B cell (primary cell): ENCODE measurements around the gene MTUS2. TPM values are rescaled to one million over a fixed set of nuclear protein-coding genes. Genes with fewer than 3 reads are reported as not detected.

Experiments
- ATAC-seq: fragments of 200-7000 bp; cut with Tn5 transposase; one replicate; pipeline ENCODE4 v1.10.0; 2021; ENCODE audit warnings: low read depth, mild to moderate bottlenecking, moderate number of reproducible peaks, moderate library complexity
- CTCF ChIA-PET: fragments of 350-600 bp; sonication (Branson Sonifier 250); formaldehyde crosslinking; loops from one replicate; lab custom pipeline; 2021; ENCODE audit warnings: antibody characterized with exemption, inconsistent platforms; lab: Charles Lee
- POLR2A ChIA-PET: fragments of 350-600 bp; sonication (Branson Sonifier 250); formaldehyde crosslinking; loops from one replicate; lab custom pipeline; 2021; ENCODE audit warnings: antibody characterized with exemption; lab: Charles Lee
- DNase-seq: peaks from one replicate; pipeline ENCODE4 v3.0.0; 2013
- H2AFZ ChIP-seq: 2 replicates; pipeline ENCODE4 v1.6.1; 2012; ENCODE audit warnings: mild to moderate bottlenecking, low read depth, low read length; ENCODE audit not compliant: insufficient read depth, poor library complexity, severe bottlenecking
- H3K27ac ChIP-seq, 2 donors: 1 replicate in 1 of 2; 2 replicates in 1 of 2; pipeline ENCODE4 v1.5.1; 2012 to 2013; ENCODE audit warnings: low read length in 2 of 2, mild to moderate bottlenecking in 2 of 2, moderate library complexity in 1 of 2
- H3K27me3 ChIP-seq, 4 experiments: fragments of 200-600 bp in 1 of 4; sonication (generic) in 1 of 4; replicated peaks in 1 of 4; 1 replicate in 2 of 4; 2 replicates in 2 of 4; pipeline versions ENCODE4 v1.6.1 to v1.7.0; 2013 to 2016; ENCODE audit warnings: low read length in 3 of 4, mild to moderate bottlenecking in 2 of 4, mixed read lengths in 1 of 4, moderate library complexity in 1 of 4; ENCODE audit not compliant: insufficient read depth in 4 of 4, control insufficient read depth in 3 of 4; ENCODE audit errors: control extremely low read depth in 1 of 4
- H3K36me3 ChIP-seq, 2 experiments: replicated peaks in 1 of 2; 1 replicate in 1 of 2; 2 replicates in 1 of 2; pipeline versions ENCODE4 v1.6.1 to v1.7.1; 2013; ENCODE audit warnings: low read length in 1 of 2; ENCODE audit not compliant: insufficient read depth in 2 of 2, control insufficient read depth in 1 of 2; ENCODE audit errors: control extremely low read depth in 1 of 2, extremely low read depth in 1 of 2
- H3K4me1 ChIP-seq, 2 donors: fragments of 200-600 bp in 1 of 2; sonication (generic) in 1 of 2; 1 replicate in 1 of 2; 2 replicates in 1 of 2; pipeline versions ENCODE4 v1.5.1 to v1.6.1; 2013 to 2017; ENCODE audit warnings: low read length in 2 of 2; ENCODE audit not compliant: control insufficient read depth in 2 of 2, insufficient read depth in 2 of 2
- H3K4me2 ChIP-seq: replicated peaks from 2 replicates; pipeline ENCODE3; 2012; ENCODE audit warnings: mild to moderate bottlenecking, low read depth, low read length; ENCODE audit not compliant: poor library complexity, severe bottlenecking
- H3K4me3 ChIP-seq, 5 experiments: fragments of 200-600 bp in 1 of 5; sonication (generic) in 1 of 5; 1 replicate in 3 of 5; 2 replicates in 2 of 5; pipeline versions ENCODE4 v1.5.1 to v1.7.0; 2011 to 2016; ENCODE audit warnings: low read length in 4 of 5, mild to moderate bottlenecking in 4 of 5, low read depth in 2 of 5, control low read depth in 1 of 5, moderate library complexity in 1 of 5; ENCODE audit not compliant: insufficient read depth in 1 of 5; ENCODE audit errors: control extremely low read depth in 1 of 5, extremely low read depth in 1 of 5
- H3K79me2 ChIP-seq: fragments of 200-600 bp; sonication (generic); one replicate; pipeline ENCODE4 v1.6.0; 2016; ENCODE audit warnings: low read length; ENCODE audit not compliant: control insufficient read depth, insufficient read depth
- H3K9ac ChIP-seq: fragments of 200-600 bp; sonication (generic); 2 replicates; pipeline ENCODE4 v1.6.1; 2017; ENCODE audit warnings: mild to moderate bottlenecking, low read length, moderate library complexity
- H3K9me3 ChIP-seq, 3 donors: one replicate each; pipeline versions ENCODE4 v1.6.1 to v1.7.1; 2013; ENCODE audit warnings: low read length in 2 of 3; ENCODE audit not compliant: control insufficient read depth in 2 of 3, insufficient read depth in 1 of 3; ENCODE audit errors: control extremely low read depth in 1 of 3
- H4K20me1 ChIP-seq: 2 replicates; pipeline ENCODE4 v1.6.0; 2012; ENCODE audit warnings: mild to moderate bottlenecking, low read length; ENCODE audit not compliant: insufficient read depth, control insufficient read depth, poor library complexity, severe bottlenecking
- H3K27ac Mint-ChIP-seq: one replicate; pipeline ENCODE4 v1.8.0; 2021; ENCODE audit warnings: mixed read lengths
- H3K27me3 Mint-ChIP-seq: one replicate; pipeline ENCODE4 v1.8.0; 2021; ENCODE audit warnings: mixed read lengths
- H3K4me1 Mint-ChIP-seq: one replicate; pipeline ENCODE4 v1.8.0; 2021; ENCODE audit warnings: mixed read lengths
- H3K4me3 Mint-ChIP-seq: one replicate; pipeline ENCODE4 v1.8.0; 2021; ENCODE audit warnings: mixed read lengths
- H3K9me3 Mint-ChIP-seq: one replicate; pipeline ENCODE4 v1.8.0; 2022; ENCODE audit warnings: mixed read lengths; ENCODE audit not compliant: insufficient read depth
- EZH2 ChIP-seq: IDR thresholded peaks from 2 replicates; pipeline ENCODE4 v1.6.1; 2012; ENCODE audit warnings: borderline replicate concordance, low read depth, mild to moderate bottlenecking, moderate library complexity, low read length; ENCODE audit not compliant: insufficient read depth, poor library complexity, severe bottlenecking
- WGBS: methylation state at CpG from one replicate; pipeline ENCODE4 v1.1.5; 2013; ENCODE audit warnings: missing lambda C conversion rate; ENCODE audit not compliant: insufficient coverage; 5-methylcytosine and 5-hydroxymethylcytosine counted together
- intact Hi-C: fragments of 100-400 bp; cut with micrococcal nuclease; formaldehyde crosslinking; loops from one replicate; pipeline ENCODE4 v1.10.0; 2022
- polyA plus RNA-seq: library from polyadenylated mRNA; depleted of rRNA; stranded (reverse); fragments of >200 nt; gene quantifications from 2 replicates; pipeline ENCODE4 v1.2.3, GENCODE V29; 2012
- total RNA-seq, 2 donors: library from RNA; stranded (reverse); fragments of 120-200 nt in 1 of 2; gene quantifications; 1 replicate in 1 of 2; 2 replicates in 1 of 2; pipeline versions ENCODE4 v1.2.3 to v1.2.4, GENCODE V29; 2013 to 2022
- TF ChIP-seq, protein P1 (sequence below): fragments of 200-600 bp; IDR thresholded peaks from one replicate; pipeline ENCODE4 v1.8.0; 2022; ENCODE audit warnings: antibody characterized with exemption, mild to moderate bottlenecking

Gene MTUS2
- total and polyA plus RNA-seq, 2 donors (not counting 1 experiment from before 2014, with no cell fraction given) = 0.12 TPM; not detected in 1

DNA sequence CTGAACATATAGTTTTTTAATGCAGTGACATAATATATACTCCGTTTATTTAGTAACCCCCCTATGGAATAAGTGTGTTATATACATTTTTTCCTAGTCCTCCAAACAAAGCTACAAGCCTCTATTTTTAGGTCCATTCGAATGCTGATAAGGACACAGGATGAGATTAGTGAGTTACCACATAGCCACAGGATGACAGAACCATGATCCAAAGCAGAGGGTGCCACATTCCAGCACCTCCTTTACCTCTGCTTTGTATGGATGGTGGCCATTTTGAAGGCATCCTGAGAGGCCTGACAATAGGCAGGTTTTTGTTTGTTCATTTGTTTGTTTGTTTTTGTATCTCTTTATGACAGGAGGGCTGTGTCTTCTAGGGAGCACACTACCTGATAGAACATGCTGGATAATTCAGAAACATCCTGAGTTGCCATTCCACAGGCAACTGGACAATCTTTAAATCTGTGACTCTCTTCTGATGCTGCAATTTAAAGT is 186.3 kb downstream of the MTUS2 start:
- H3K9me3 Mint-ChIP-seq = no peaks in the 10 kb centered on the region
- Histone ChIP-seq H3K27ac (no peak overlapping the region), H3K4me2 (no peak overlapping the region), H3K9ac (no peak overlapping the region), H4K20me1 (no peaks in the 10 kb centered on the region), H3K27me3 (peaks cover 0 to 8% (median 2%) of the 10 kb centered on the region in 4 experiments), H3K79me2 (no peaks in the 10 kb centered on the region), H3K4me3 (no peak overlapping the region), H2AFZ (no peak overlapping the region), H3K4me1 (no peaks in the 10 kb centered on the region), H3K9me3 (no peaks in the 10 kb centered on the region), H3K36me3 (no peaks in the 10 kb centered on the region)
- H3K4me1 Mint-ChIP-seq = no peaks in the 10 kb centered on the region
- CTCF ChIA-PET = no interaction called here
- peaks cover 22% of the 10 kb centered on the region for H3K27me3 Mint-ChIP-seq
- no peak overlapping the region for H3K27ac Mint-ChIP-seq
- no CpG with 5 or more reads among the region's 2 CpGs for WGBS
- intact Hi-C loops = no loop called here
- ATAC-seq = no peak
- no peak overlapping the region for H3K4me3 Mint-ChIP-seq
- TF ChIP-seq EZH2 = no peak
- TF ChIP-seq, protein P1, sequence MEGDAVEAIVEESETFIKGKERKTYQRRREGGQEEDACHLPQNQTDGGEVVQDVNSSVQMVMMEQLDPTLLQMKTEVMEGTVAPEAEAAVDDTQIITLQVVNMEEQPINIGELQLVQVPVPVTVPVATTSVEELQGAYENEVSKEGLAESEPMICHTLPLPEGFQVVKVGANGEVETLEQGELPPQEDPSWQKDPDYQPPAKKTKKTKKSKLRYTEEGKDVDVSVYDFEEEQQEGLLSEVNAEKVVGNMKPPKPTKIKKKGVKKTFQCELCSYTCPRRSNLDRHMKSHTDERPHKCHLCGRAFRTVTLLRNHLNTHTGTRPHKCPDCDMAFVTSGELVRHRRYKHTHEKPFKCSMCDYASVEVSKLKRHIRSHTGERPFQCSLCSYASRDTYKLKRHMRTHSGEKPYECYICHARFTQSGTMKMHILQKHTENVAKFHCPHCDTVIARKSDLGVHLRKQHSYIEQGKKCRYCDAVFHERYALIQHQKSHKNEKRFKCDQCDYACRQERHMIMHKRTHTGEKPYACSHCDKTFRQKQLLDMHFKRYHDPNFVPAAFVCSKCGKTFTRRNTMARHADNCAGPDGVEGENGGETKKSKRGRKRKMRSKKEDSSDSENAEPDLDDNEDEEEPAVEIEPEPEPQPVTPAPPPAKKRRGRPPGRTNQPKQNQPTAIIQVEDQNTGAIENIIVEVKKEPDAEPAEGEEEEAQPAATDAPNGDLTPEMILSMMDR = no peak
- POLR2A ChIA-PET = no interaction called here
- no peak for DNase-seq

DNA sequence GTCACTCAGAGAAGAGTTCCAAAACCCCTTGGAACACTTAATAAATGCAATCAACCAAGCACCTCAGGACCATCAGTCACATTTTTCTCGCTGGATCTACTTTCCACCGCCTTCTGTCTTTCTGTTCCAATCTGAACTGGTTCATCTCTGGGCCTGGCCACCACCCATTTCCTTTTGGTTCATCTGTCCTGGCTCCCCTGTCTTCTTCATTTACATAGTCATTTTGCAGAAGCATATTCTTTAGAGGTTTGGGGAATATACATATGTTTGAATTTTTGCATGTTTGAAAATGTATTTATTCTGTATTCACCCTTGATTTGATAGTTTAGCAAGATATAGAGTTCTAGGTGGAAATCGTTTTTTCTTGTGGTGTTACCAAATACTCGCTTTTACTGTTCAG is 188.2 kb downstream of the MTUS2 start:
- H3K27me3 Mint-ChIP-seq = peaks cover 16% of the 10 kb centered on the region
- CTCF ChIA-PET = no interaction called here
- H3K9ac ChIP-seq = no peak overlapping the region
- H4K20me1 ChIP-seq = no peaks in the 10 kb centered on the region
- no peak overlapping the region for H3K4me3 ChIP-seq
- no peak overlapping the region for H3K4me3 Mint-ChIP-seq
- no peak overlapping the region for H3K4me2 ChIP-seq
- no peaks in the 10 kb centered on the region for H3K79me2 ChIP-seq
- no peak for ATAC-seq
- no peaks in the 10 kb centered on the region for H3K9me3 Mint-ChIP-seq
- H3K36me3 ChIP-seq = no peaks in the 10 kb centered on the region
- H3K4me1 ChIP-seq = no peaks in the 10 kb centered on the region
- 100% methylated on average over 4 of the region's 4 CpGs for WGBS
- no peak overlapping the region for H3K27ac ChIP-seq
- H2AFZ ChIP-seq = no peak overlapping the region
- H3K27me3 ChIP-seq = peaks cover 0 to 8% (median 2%) of the 10 kb centered on the region in 4 experiments
- no peak for DNase-seq
- no peak overlapping the region for H3K27ac Mint-ChIP-seq
- no peaks in the 10 kb centered on the region for H3K9me3 ChIP-seq
- no peaks in the 10 kb centered on the region for H3K4me1 Mint-ChIP-seq
- no peak for TF ChIP-seq EZH2
- TF ChIP-seq, protein P1 = no peak
- intact Hi-C loops = no loop called here
- POLR2A ChIA-PET = no interaction called here
